HG02884 (cell line): Measurements from ENCODE around the gene PLD1.
"Not testable (repeated sequence)": the region's sequence is repeated elsewhere in the genome, so short reads cannot be mapped to it uniquely, and the experiment has no call there.

Experiments
- ATAC-seq: cut with Tn5 transposase; IDR thresholded peaks from one replicate; pipeline ENCODE4 v1.9.1; 2021; ENCODE audit warnings: mild to moderate bottlenecking, moderate library complexity; ENCODE audit not compliant: unreplicated experiment

PLD1 gene

GRCh38 chr3:171703144-171703543 is 107.1 kb downstream of the PLD1 start:
- no peak for ATAC-seq

GRCh38 chr3:171700653-171701052 is 109.6 kb downstream of the PLD1 start:
- no peak for ATAC-seq

- no peak for ATAC-seq
Measured at GRCh38 chr3:171700157-171700556, 110.1 kb downstream of the PLD1 start.

GRCh38 chr3:171699601-171700000 is 110.7 kb downstream of the PLD1 start:
- ATAC-seq, result no peak

GRCh38 chr3:171696805-171697204 is 113.5 kb downstream of the PLD1 start:
- no peak for ATAC-seq

GRCh38 chr3:171695426-171695825 is 114.9 kb downstream of the PLD1 start:
- no peak for ATAC-seq

- ATAC-seq, result no peak
Measured at GRCh38 chr3:171694888-171695287, 115.4 kb downstream of the PLD1 start.

GRCh38 chr3:171692551-171692950 is 117.7 kb downstream of the PLD1 start:
- ATAC-seq, result not testable (repeated sequence)

GRCh38 chr3:171691485-171691884 is 118.8 kb downstream of the PLD1 start:
- no peak for ATAC-seq

GRCh38 chr3:171690281-171690680 is 120.0 kb downstream of the PLD1 start:
- no peak for ATAC-seq

- ATAC-seq, result no peak
Measured at GRCh38 chr3:171688593-171688992, 121.7 kb downstream of the PLD1 start.

- ATAC-seq, result no peak
Measured at GRCh38 chr3:171688002-171688401, 122.3 kb downstream of the PLD1 start.

- no peak for ATAC-seq
Measured at GRCh38 chr3:171687581-171687980, 122.7 kb downstream of the PLD1 start.

GRCh38 chr3:171687064-171687463 is 123.2 kb downstream of the PLD1 start:
- ATAC-seq, result no peak

GRCh38 chr3:171685116-171685895 is 125.0 kb downstream of the PLD1 start:
- no peak for ATAC-seq

- ATAC-seq, result no peak
Measured at GRCh38 chr3:171684221-171684620, 126.1 kb downstream of the PLD1 start.

GRCh38 chr3:171682743-171683142 is 127.5 kb downstream of the PLD1 start:
- no peak for ATAC-seq

GRCh38 chr3:171680726-171681411 is 129.4 kb downstream of the PLD1 start:
- no peak for ATAC-seq

- no peak for ATAC-seq
Measured at GRCh38 chr3:171678971-171679492, 131.3 kb downstream of the PLD1 start.

- ATAC-seq, result no peak
Measured at GRCh38 chr3:171677706-171678105, 132.6 kb downstream of the PLD1 start.

GRCh38 chr3:171676601-171677175 is 133.6 kb downstream of the PLD1 start:
- no peak for ATAC-seq

GRCh38 chr3:171673951-171674350 is 136.3 kb downstream of the PLD1 start:
- ATAC-seq, result no peak
